Stimulated activated CD8-positive, alpha-beta memory T cell treated with anti-CD3 and anti-CD28 coated beads, Interleukin-12 subunit alpha, Interleukin-12 subunit beta, amount 100 ng/mL, for 4 hours (primary cell): Measurements from ENCODE around the gene CDC25A.

ENCODE experiments used
- DNase-seq: peaks from one replicate; pipeline ENCODE4 v3.0.0-alpha.2; 2020; ENCODE audit warnings: low read depth

CDC25A gene

GRCh38 chr3:48194446-48195071 is 6.3 kb upstream of the CDC25A start:
- no peak for DNase-seq

- DNase-seq: no peak
Observed at GRCh38 chr3:48190911-48191310, 2.7 kb upstream of the CDC25A start.

- DNase-seq: no peak
Observed at GRCh38 chr3:48189321-48189720, 1.1 kb upstream of the CDC25A start.

GRCh38 chr3:48187579-48188265 is 495 bp downstream of the CDC25A start:
- DNase-seq: no peak

- DNase-seq: no peak
Observed at GRCh38 chr3:48187301-48187578, 977 bp downstream of the CDC25A start.

GRCh38 chr3:48186631-48187300 is 1.5 kb downstream of the CDC25A start:
- no peak for DNase-seq

- DNase-seq: no peak
Observed at GRCh38 chr3:48185129-48185528, 3.1 kb downstream of the CDC25A start.

GRCh38 chr3:48184299-48184698 is 3.9 kb downstream of the CDC25A start:
- DNase-seq: no peak

GRCh38 chr3:48180531-48181253 is 7.5 kb downstream of the CDC25A start:
- DNase-seq: no peak

- no peak for DNase-seq
Observed at GRCh38 chr3:48180021-48180420, 8.2 kb downstream of the CDC25A start.

GRCh38 chr3:48178072-48178471 is 10.1 kb downstream of the CDC25A start:
- no peak for DNase-seq

GRCh38 chr3:48157950-48158376 is 30.3 kb downstream of the CDC25A start:
- no peak for DNase-seq

- DNase-seq: no peak
Observed at GRCh38 chr3:48157202-48157840, 30.9 kb downstream of the CDC25A start.

GRCh38 chr3:48156163-48156562 is 32.1 kb downstream of the CDC25A start:
- no peak for DNase-seq

- DNase-seq: no peak
Observed at GRCh38 chr3:48155122-48155521, 33.1 kb downstream of the CDC25A start.

- DNase-seq: no peak
Observed at GRCh38 chr3:48151807-48152427, 36.3 kb downstream of the CDC25A start.

- DNase-seq: peak; percentile 24
Observed at GRCh38 chr3:48151058-48151806, 37.0 kb downstream of the CDC25A start.

GRCh38 chr3:48143992-48144391 is 44.2 kb downstream of the CDC25A start:
- no peak for DNase-seq

GRCh38 chr3:48143567-48143966 is 44.6 kb downstream of the CDC25A start:
- no peak for DNase-seq

- no peak for DNase-seq
Observed at GRCh38 chr3:48142316-48142870, 45.8 kb downstream of the CDC25A start.

GRCh38 chr3:48141604-48142137 is 46.5 kb downstream of the CDC25A start:
- DNase-seq: no peak
